GM12878 (cell line): ENCODE data around the gene TBC1D32. TPM values are rescaled to one million over a fixed set of nuclear protein-coding genes. Genes with fewer than 3 reads are reported as not detected.

Experiments used
- ATAC-seq: fragments of 200-7000 bp; cut with Tn5 transposase; 3 replicates; pipeline ENCODE4 v1.9.1; 2020; ENCODE audit warnings: mild to moderate bottlenecking, moderate library complexity
- BruUV-seq: library from RNA; stranded (reverse); fragments of 400-500 nt; replicated peaks from 2 replicates; lab custom pipeline; 2021; lab: Mats Ljungman, UMichigan
- CTCF ChIA-PET: fragments of 300-600 bp; sonication (Branson Sonifier 250); formaldehyde crosslinking; extraction: SDS; loops from one replicate; lab custom pipeline; 2021; ENCODE audit warnings: inconsistent platforms; lab: Yijun Ruan, JAX
- POLR2A ChIA-PET: fragments of 350-600 bp; formaldehyde crosslinking; extraction: SDS; loops from one replicate; lab custom pipeline; 2021; ENCODE audit warnings: inconsistent platforms; lab: Charles Lee
- RAD21 ChIA-PET: fragments of 300-600 bp; sonication (Branson Sonifier 250); formaldehyde crosslinking; loops from one replicate; lab custom pipeline; 2023; ENCODE audit warnings: antibody characterized with exemption; ENCODE audit not compliant: unreplicated experiment; lab: Charles Lee
- SMC1A ChIA-PET: fragments of 300-600 bp; sonication (Branson Sonifier 250); formaldehyde crosslinking; loops from one replicate; lab custom pipeline; 2023; ENCODE audit not compliant: unreplicated experiment, uncharacterized antibody; lab: Charles Lee
- DNase-seq: peaks from one replicate; pipeline ENCODE4 v3.0.0-alpha.2; 2011; ENCODE audit warnings: low read depth, low spot score
- FAIRE-seq: peaks from 3 replicates; lab custom pipeline; 2011; peaks lifted over from hg19 to GRCh38; lab: Jason Lieb, UNC
- H2AFZ ChIP-seq: 2 replicates; pipeline ENCODE4 v1.6.0; 2011; ENCODE audit warnings: low read depth, low read length, control low read depth; ENCODE audit not compliant: control insufficient read depth
- H3K27ac ChIP-seq: 2 replicates; pipeline ENCODE4 v1.5.1; 2011; ENCODE audit warnings: control low read depth; ENCODE audit not compliant: control insufficient read depth, insufficient read depth
- H3K27me3 ChIP-seq, 2 experiments: replicated peaks in 1 of 2; 2 replicates each; pipeline versions ENCODE4 v1.6.0 to v1.6.1; 2011; ENCODE audit warnings: low read length in 1 of 2; ENCODE audit not compliant: control insufficient read depth in 2 of 2, insufficient read depth in 2 of 2
- H3K36me3 ChIP-seq, 2 experiments: 2 replicates each; pipeline ENCODE4 v1.5.1; 2011; ENCODE audit warnings: low read length in 1 of 2; ENCODE audit not compliant: control insufficient read depth in 2 of 2, insufficient read depth in 2 of 2
- H3K4me1 ChIP-seq: 2 replicates; pipeline ENCODE4 v1.6.1; 2011; ENCODE audit warnings: mild to moderate bottlenecking, low read length, moderate library complexity, mixed read lengths; ENCODE audit not compliant: control insufficient read depth, insufficient read depth
- H3K4me2 ChIP-seq: 2 replicates; pipeline ENCODE4 v1.6.0; 2011; ENCODE audit warnings: control low read depth; ENCODE audit not compliant: control insufficient read depth, insufficient read depth
- H3K4me3 ChIP-seq: fragments of 200-600 bp; sonication (generic); 2 replicates; pipeline ENCODE4 v1.5.1; 2016
- H3K79me2 ChIP-seq: 2 replicates; pipeline ENCODE4 v1.6.0; 2011; ENCODE audit warnings: low read length; ENCODE audit not compliant: control insufficient read depth, insufficient read depth
- H3K9ac ChIP-seq: 2 replicates; pipeline ENCODE4 v1.8.0; 2011; ENCODE audit warnings: low read length, control low read depth, mixed read lengths; ENCODE audit not compliant: control insufficient read depth, insufficient read depth
- H3K9me3 ChIP-seq: replicated peaks from 3 replicates; pipeline ENCODE4 v1.5.1; 2011; ENCODE audit warnings: mild to moderate bottlenecking, low read length; ENCODE audit not compliant: control insufficient read depth, insufficient read depth
- H4K20me1 ChIP-seq: 2 replicates; pipeline ENCODE4 v1.6.0; 2011; ENCODE audit not compliant: control insufficient read depth, insufficient read depth
- BCL11A ChIP-seq: IDR thresholded peaks from 2 replicates; pipeline ENCODE4 v1.6.1; 2011; ENCODE audit warnings: low read depth, low read length
- GABPA ChIP-seq: IDR thresholded peaks from 2 replicates; pipeline ENCODE4 v1.6.1; 2014; ENCODE audit warnings: antibody characterized with exemption, low read depth, mild to moderate bottlenecking, inconsistent platforms
- KLF5 ChIP-seq: fragments of 450-650 bp; IDR thresholded peaks from 2 replicates; pipeline ENCODE4 v1.6.1; 2014; ENCODE audit warnings: mild to moderate bottlenecking; ENCODE audit not compliant: partially characterized antibody
- SPI1 ChIP-seq: IDR thresholded peaks from 2 replicates; pipeline ENCODE4 v1.6.1; 2011; ENCODE audit warnings: low read depth, mild to moderate bottlenecking, low read length, moderate library complexity, borderline replicate concordance; ENCODE audit not compliant: insufficient read depth
- WGBS: methylation state at CpG from one replicate; pipeline ENCODE4 v1.1.6; 2016; ENCODE audit warnings: low lambda C conversion rate; ENCODE audit not compliant: insufficient replicate concordance, insufficient coverage; ENCODE audit errors: missing lambda C conversion rate; 5-methylcytosine and 5-hydroxymethylcytosine counted together
- in situ Hi-C: fragments of 300-500 bp; cut with MboI; formaldehyde crosslinking; loops from 9 replicates; pipeline ENCODE4 v1.14.3; 2018; ENCODE audit warnings: mixed read lengths
- intact Hi-C: fragments of 100-400 bp; cut with micrococcal nuclease; formaldehyde crosslinking; loops from one replicate; pipeline ENCODE4 v1.14.2; 2022; ENCODE audit not compliant: unreplicated experiment
- polyA plus RNA-seq, 11 experiments: library from polyadenylated mRNA; depleted of rRNA in 4 of 11; unstranded in 6 of 11; stranded (reverse) in 5 of 11; fragments of >200 nt; fragmentation: Nextera tagmentation in 4 of 11; fragmentation: Illumina TruSeq in 1 of 11; extraction: Ambion mirVana in 4 of 11; extraction: Trizol in 1 of 11; gene quantifications; 1 replicate in 1 of 11; 2 replicates in 10 of 11; pipeline versions ENCODE4 v1.2.1 to v1.2.3, GENCODE V29; 2011 to 2016; ENCODE audit warnings: inconsistent platforms in 2 of 11, missing spikeins in 2 of 11, low read depth in 1 of 11
- total RNA-seq, 4 experiments: library from RNA; depleted of rRNA in 3 of 4; stranded (reverse); fragments of >200 nt in 3 of 4; fragmentation: Illumina TruSeq in 1 of 4; extraction: Trizol in 1 of 4; gene quantifications; 2 replicates each; pipeline versions ENCODE4 v1.2.1 to v1.2.3, GENCODE V29; 2013 to 2021
- TF ChIP-seq, protein P1 (sequence below): fragments of 450-650 bp; conservative IDR thresholded peaks from 2 replicates; pipeline ENCODE4 v1.6.1; 2017; ENCODE audit warnings: mild to moderate bottlenecking, moderate library complexity
- TF ChIP-seq, protein P2 (sequence below): fragments of 450-650 bp; IDR thresholded peaks from 2 replicates; pipeline ENCODE4 v1.6.1; 2014; ENCODE audit warnings: mild to moderate bottlenecking
- TF ChIP-seq, protein P3 (sequence below): IDR thresholded peaks from 2 replicates; pipeline ENCODE4 v1.6.1; 2012; ENCODE audit warnings: low read depth, low read length, improper control_type of control experiment

The TBC1D32 gene
- total and polyA plus RNA-seq, 10 of the 15 experiments (the other 5 are each of a cell fraction or from before 2014, with no cell fraction given), result 2.2 to 10.2 (median 4.1) TPM

DNA sequence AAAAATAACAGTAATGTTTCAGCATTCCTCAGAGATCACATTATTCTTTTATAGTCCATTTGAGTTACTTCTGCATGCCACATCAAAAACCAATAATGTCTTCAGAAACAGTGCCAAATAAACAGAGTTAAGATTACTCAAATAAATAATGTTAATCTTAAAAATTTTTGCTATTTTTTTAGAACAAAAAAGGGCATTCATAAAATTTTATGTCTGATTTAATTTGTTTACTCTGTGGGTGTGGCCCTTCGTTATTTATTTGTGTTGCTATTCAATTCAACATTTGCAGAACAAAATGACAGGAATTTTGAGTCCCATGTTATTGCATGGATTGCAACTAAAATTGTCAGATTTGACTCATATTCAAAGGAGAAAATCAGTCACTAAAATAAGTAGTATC, 18.7 kb upstream of the TBC1D32 start:
- no peaks in the 10 kb centered on the region for H3K9me3 ChIP-seq
- no peak overlapping the region for H3K4me3 ChIP-seq
- H3K27me3 ChIP-seq, result no peaks in the 10 kb centered on the region; a peak in 2 of 4 replicates
- intact Hi-C loops, result loop anchor here (10.0 kb wide), 1 partner anchor 492 kb away; no protein-coding TSS in a partner anchor
- H3K4me1 ChIP-seq, result no peaks in the 10 kb centered on the region
- in situ Hi-C loops, result no loop called here
- POLR2A ChIA-PET, result no interaction called here
- no peaks in the 10 kb centered on the region for H4K20me1 ChIP-seq
- 0% methylated on average over 1 of the region's 1 CpG for WGBS
- RAD21 ChIA-PET, result no interaction called here
- BruUV-seq, result no TSS peak
- no peak overlapping the region for H3K4me2 ChIP-seq
- no peak for TF ChIP-seq SPI1
- TF ChIP-seq, protein P1, sequence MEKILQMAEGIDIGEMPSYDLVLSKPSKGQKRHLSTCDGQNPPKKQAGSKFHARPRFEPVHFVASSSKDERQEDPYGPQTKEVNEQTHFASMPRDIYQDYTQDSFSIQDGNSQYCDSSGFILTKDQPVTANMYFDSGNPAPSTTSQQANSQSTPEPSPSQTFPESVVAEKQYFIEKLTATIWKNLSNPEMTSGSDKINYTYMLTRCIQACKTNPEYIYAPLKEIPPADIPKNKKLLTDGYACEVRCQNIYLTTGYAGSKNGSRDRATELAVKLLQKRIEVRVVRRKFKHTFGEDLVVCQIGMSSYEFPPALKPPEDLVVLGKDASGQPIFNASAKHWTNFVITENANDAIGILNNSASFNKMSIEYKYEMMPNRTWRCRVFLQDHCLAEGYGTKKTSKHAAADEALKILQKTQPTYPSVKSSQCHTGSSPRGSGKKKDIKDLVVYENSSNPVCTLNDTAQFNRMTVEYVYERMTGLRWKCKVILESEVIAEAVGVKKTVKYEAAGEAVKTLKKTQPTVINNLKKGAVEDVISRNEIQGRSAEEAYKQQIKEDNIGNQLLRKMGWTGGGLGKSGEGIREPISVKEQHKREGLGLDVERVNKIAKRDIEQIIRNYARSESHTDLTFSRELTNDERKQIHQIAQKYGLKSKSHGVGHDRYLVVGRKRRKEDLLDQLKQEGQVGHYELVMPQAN, result no peak
- no peak for TF ChIP-seq KLF5
- TF ChIP-seq, protein P2, sequence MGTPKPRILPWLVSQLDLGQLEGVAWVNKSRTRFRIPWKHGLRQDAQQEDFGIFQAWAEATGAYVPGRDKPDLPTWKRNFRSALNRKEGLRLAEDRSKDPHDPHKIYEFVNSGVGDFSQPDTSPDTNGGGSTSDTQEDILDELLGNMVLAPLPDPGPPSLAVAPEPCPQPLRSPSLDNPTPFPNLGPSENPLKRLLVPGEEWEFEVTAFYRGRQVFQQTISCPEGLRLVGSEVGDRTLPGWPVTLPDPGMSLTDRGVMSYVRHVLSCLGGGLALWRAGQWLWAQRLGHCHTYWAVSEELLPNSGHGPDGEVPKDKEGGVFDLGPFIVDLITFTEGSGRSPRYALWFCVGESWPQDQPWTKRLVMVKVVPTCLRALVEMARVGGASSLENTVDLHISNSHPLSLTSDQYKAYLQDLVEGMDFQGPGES, result no peak
- TF ChIP-seq, protein P3, sequence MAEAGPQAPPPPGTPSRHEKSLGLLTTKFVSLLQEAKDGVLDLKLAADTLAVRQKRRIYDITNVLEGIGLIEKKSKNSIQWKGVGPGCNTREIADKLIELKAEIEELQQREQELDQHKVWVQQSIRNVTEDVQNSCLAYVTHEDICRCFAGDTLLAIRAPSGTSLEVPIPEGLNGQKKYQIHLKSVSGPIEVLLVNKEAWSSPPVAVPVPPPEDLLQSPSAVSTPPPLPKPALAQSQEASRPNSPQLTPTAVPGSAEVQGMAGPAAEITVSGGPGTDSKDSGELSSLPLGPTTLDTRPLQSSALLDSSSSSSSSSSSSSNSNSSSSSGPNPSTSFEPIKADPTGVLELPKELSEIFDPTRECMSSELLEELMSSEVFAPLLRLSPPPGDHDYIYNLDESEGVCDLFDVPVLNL, result no peak
- TF ChIP-seq BCL11A, result no peak
- no peak for TF ChIP-seq GABPA
- SMC1A ChIA-PET, result no interaction called here
- H3K27ac ChIP-seq, result no peak overlapping the region
- H3K36me3 ChIP-seq, result no peaks in the 10 kb centered on the region
- no peaks in the 10 kb centered on the region for H3K79me2 ChIP-seq
- H3K9ac ChIP-seq, result no peak overlapping the region
- CTCF ChIA-PET, result no interaction called here
- no peak for ATAC-seq
- DNase-seq, result no peak
- FAIRE-seq, result no peak
- H2AFZ ChIP-seq, result no peak overlapping the region
